HEK293 (cell line): ENCODE data around the gene PDZD4.
A peak's percentile ranks its signal among the peaks of the same experiment; 100 is the strongest.

Source experiments
- CTCF ChIA-PET: fragments of 350-600 bp; formaldehyde crosslinking; extraction: SDS; loops from one replicate; lab custom pipeline; 2021; ENCODE audit warnings: antibody characterized with exemption; lab: Yijun Ruan, JAX
- POLR2A ChIA-PET: fragments of 300-600 bp; formaldehyde crosslinking; extraction: SDS; loops from one replicate; lab custom pipeline; 2020; ENCODE audit warnings: antibody characterized with exemption, inconsistent platforms; lab: Yijun Ruan, JAX
- H3K27ac ChIP-seq: fragments of 200-500 bp; sonication (Bioruptor generic); 2 replicates; pipeline ENCODE4 v1.5.1; 2014; ENCODE audit warnings: low read depth, low read length, control low read depth, inconsistent platforms; ENCODE audit errors: extremely low read depth
- H3K36me3 ChIP-seq, 2 experiments: fragments of 200-500 bp in 1 of 2; sonication (Bioruptor generic) in 1 of 2; 1 replicate in 1 of 2; 2 replicates in 1 of 2; pipeline ENCODE4 v1.5.1; 2014 to 2017; ENCODE audit warnings: inconsistent platforms in 2 of 2, low read length in 2 of 2; ENCODE audit not compliant: control insufficient read depth in 2 of 2, insufficient read depth in 1 of 2
- H3K4me1 ChIP-seq: fragments of 200-500 bp; sonication (Bioruptor generic); 2 replicates; pipeline ENCODE4 v1.5.1; 2014; ENCODE audit warnings: mild to moderate bottlenecking, low read length, inconsistent platforms; ENCODE audit not compliant: control insufficient read depth, insufficient read depth
- H3K4me3 ChIP-seq: 2 replicates; pipeline ENCODE4 v1.5.1; 2011; ENCODE audit warnings: low read depth, mild to moderate bottlenecking, control low read depth, low read length, moderate library complexity
- H3K9me3 ChIP-seq: fragments of 200-500 bp; sonication (Bioruptor generic); 2 replicates; pipeline ENCODE4 v1.5.1; 2014; ENCODE audit warnings: low read depth, low read length, inconsistent platforms; ENCODE audit not compliant: control insufficient read depth, insufficient read depth
- GLIS1 ChIP-seq: fragments of 450-650 bp; formaldehyde crosslinking; IDR thresholded peaks from 2 replicates; pipeline ENCODE4 v1.5.1; 2016; ENCODE audit warnings: missing biosample characterization, missing genetic modification characterization
- KLF8 ChIP-seq: fragments of 450-650 bp; formaldehyde crosslinking; IDR thresholded peaks from 2 replicates; pipeline ENCODE4 v1.5.1; 2016; ENCODE audit warnings: missing biosample characterization, missing genetic modification characterization
- OSR2 ChIP-seq: fragments of 450-650 bp; formaldehyde crosslinking; IDR thresholded peaks from 2 replicates; pipeline ENCODE4 v1.5.1; 2016; ENCODE audit warnings: missing biosample characterization, missing genetic modification characterization
- PATZ1 ChIP-seq: fragments of 450-650 bp; formaldehyde crosslinking; IDR thresholded peaks from 2 replicates; pipeline ENCODE4 v1.5.1; 2016; ENCODE audit warnings: missing biosample characterization, missing genetic modification characterization
- PRDM1 ChIP-seq: fragments of 450-650 bp; formaldehyde crosslinking; IDR thresholded peaks from 2 replicates; pipeline ENCODE4; 2016; ENCODE audit warnings: missing biosample characterization, missing genetic modification characterization
- PRDM10 ChIP-seq: fragments of 450-650 bp; formaldehyde crosslinking; IDR thresholded peaks from 2 replicates; pipeline ENCODE4 v1.5.1; 2016; ENCODE audit warnings: missing biosample characterization, missing genetic modification characterization
- PRDM6 ChIP-seq: fragments of 450-650 bp; formaldehyde crosslinking; IDR thresholded peaks from 2 replicates; pipeline ENCODE4 v1.5.1; 2017; ENCODE audit warnings: missing biosample characterization, missing genetic modification characterization
- SALL2 ChIP-seq: fragments of 450-650 bp; formaldehyde crosslinking; IDR thresholded peaks from 2 replicates; pipeline ENCODE4 v1.5.0; 2017; ENCODE audit warnings: missing biosample characterization, mild to moderate bottlenecking, missing genetic modification characterization, borderline replicate concordance
- SP7 ChIP-seq: fragments of 450-650 bp; formaldehyde crosslinking; IDR thresholded peaks from 2 replicates; pipeline ENCODE4 v1.5.1; 2016; ENCODE audit warnings: missing biosample characterization, missing genetic modification characterization
- ZBTB8A ChIP-seq: fragments of 450-650 bp; formaldehyde crosslinking; IDR thresholded peaks from 2 replicates; pipeline ENCODE4 v1.5.1; 2016; ENCODE audit warnings: missing biosample characterization, missing genetic modification characterization
- ZNF138 ChIP-seq: fragments of 450-650 bp; formaldehyde crosslinking; IDR thresholded peaks from 2 replicates; pipeline ENCODE4 v1.5.1; 2016; ENCODE audit warnings: missing biosample characterization, missing genetic modification characterization, borderline replicate concordance
- ZNF155 ChIP-seq: fragments of 450-650 bp; formaldehyde crosslinking; IDR thresholded peaks from 2 replicates; pipeline ENCODE4 v1.5.1; 2016; ENCODE audit warnings: missing biosample characterization, missing genetic modification characterization
- ZNF37A ChIP-seq: fragments of 450-650 bp; IDR thresholded peaks from 2 replicates; pipeline ENCODE4 v1.5.1; 2018; ENCODE audit warnings: missing biosample characterization, missing genetic modification characterization
- ZNF391 ChIP-seq: fragments of 450-650 bp; formaldehyde crosslinking; IDR thresholded peaks from 2 replicates; pipeline ENCODE4 v1.5.1; 2016; ENCODE audit warnings: low read depth, missing biosample characterization, missing genetic modification characterization, borderline replicate concordance
- ZNF626 ChIP-seq: fragments of 450-650 bp; sonication (Bioruptor Pico); formaldehyde crosslinking; IDR thresholded peaks from 2 replicates; pipeline ENCODE4 v1.5.1; 2018; ENCODE audit warnings: missing biosample characterization, missing genetic modification characterization, inconsistent platforms
- ZNF629 ChIP-seq: fragments of 450-650 bp; formaldehyde crosslinking; IDR thresholded peaks from 2 replicates; pipeline ENCODE4 v1.5.1; 2017; ENCODE audit warnings: missing biosample characterization, missing genetic modification characterization
- TF ChIP-seq, protein P1 (sequence below): fragments of 450-650 bp; formaldehyde crosslinking; IDR thresholded peaks from 2 replicates; pipeline ENCODE4 v1.5.1; 2016; ENCODE audit warnings: missing biosample characterization, missing genetic modification characterization
- TF ChIP-seq, protein P2 (sequence below): fragments of 450-650 bp; formaldehyde crosslinking; IDR thresholded peaks from 2 replicates; pipeline ENCODE4 v1.5.1; 2016; ENCODE audit warnings: missing biosample characterization, missing genetic modification characterization

The PDZD4 gene

GRCh38 chrX:153776120-153776599 lies 54.2 kb downstream of the PDZD4 start:
- CTCF ChIA-PET, result no interaction called here
- H3K4me3 ChIP-seq, result no peak overlapping the region
- no peaks in the 10 kb centered on the region for H3K4me1 ChIP-seq
- TF ChIP-seq ZNF138 (tag by site-specific recombination) (no peak), ZNF155 (tag by site-specific recombination) (no peak), SALL2 (no peak), OSR2 (tag by site-specific recombination) (no peak)
- TF ChIP-seq, protein P1, sequence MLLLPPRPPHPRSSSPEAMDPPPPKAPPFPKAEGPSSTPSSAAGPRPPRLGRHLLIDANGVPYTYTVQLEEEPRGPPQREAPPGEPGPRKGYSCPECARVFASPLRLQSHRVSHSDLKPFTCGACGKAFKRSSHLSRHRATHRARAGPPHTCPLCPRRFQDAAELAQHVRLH (tag by site-specific recombination), result no peak
- H3K9me3 ChIP-seq, result no peaks in the 10 kb centered on the region
- POLR2A ChIA-PET, result no interaction called here
- H3K36me3 ChIP-seq, result no peaks in the 10 kb centered on the region
- no peak overlapping the region for H3K27ac ChIP-seq

GRCh38 chrX:153775293-153776119 lies 54.8 kb downstream of the PDZD4 start:
- POLR2A ChIA-PET, result no interaction called here

DNA sequence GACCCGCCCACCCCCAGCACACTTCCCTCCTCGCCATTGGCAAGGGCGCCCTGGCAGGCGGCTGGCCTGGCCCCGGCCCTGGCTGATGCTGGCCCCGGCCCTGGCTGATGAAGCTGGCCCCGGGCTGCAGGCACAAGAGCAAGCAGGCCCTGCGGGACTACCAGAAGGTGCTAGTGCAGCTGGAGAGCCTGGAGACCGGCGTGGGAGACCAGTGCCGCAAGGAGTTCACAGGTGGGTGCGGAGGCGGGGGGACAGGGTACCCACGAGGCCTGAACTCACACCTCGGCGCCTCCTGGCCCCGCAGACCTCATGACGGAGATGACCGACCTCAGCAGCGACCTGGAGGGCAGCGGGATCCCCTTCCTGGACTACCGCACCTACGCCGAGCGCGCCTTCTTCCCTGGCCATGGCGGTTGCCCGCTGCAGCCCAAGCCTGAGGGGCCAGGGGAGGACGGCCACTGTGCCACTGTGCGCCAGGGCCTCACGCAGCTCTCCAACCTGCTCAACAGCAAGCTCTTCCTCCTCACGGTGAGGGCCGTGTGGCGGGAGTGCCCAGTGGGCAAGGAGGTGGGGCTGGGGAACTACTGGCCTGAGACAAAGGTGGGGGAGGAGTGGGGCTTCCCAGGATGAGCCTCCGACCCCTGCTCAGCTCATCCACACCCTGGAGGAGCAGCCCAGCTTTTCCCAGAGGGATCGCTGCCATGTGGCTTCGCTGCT lies 55.6 kb downstream of the PDZD4 start:
- H3K27ac ChIP-seq, result no peak overlapping the region
- ChIA-PET CTCF (interaction anchor here (0.6 to 0.8 kb wide), 2 partner anchors 13 to 172 kb away, joined by 3 read pairs; no protein-coding TSS in a partner anchor), POLR2A (no interaction called here)
- H3K4me3 ChIP-seq, result no peak overlapping the region
- H3K36me3 ChIP-seq, result no peaks in the 10 kb centered on the region
- H3K4me1 ChIP-seq, result no peaks in the 10 kb centered on the region
- no peaks in the 10 kb centered on the region for H3K9me3 ChIP-seq
- TF ChIP-seq ZNF37A (tag by site-specific recombination), result no peak
- TF ChIP-seq PATZ1 (tag by site-specific recombination), result no peak
- no peak for TF ChIP-seq PRDM1
- TF ChIP-seq ZNF626 (tag by site-specific recombination), result no peak
- TF ChIP-seq, protein P2, sequence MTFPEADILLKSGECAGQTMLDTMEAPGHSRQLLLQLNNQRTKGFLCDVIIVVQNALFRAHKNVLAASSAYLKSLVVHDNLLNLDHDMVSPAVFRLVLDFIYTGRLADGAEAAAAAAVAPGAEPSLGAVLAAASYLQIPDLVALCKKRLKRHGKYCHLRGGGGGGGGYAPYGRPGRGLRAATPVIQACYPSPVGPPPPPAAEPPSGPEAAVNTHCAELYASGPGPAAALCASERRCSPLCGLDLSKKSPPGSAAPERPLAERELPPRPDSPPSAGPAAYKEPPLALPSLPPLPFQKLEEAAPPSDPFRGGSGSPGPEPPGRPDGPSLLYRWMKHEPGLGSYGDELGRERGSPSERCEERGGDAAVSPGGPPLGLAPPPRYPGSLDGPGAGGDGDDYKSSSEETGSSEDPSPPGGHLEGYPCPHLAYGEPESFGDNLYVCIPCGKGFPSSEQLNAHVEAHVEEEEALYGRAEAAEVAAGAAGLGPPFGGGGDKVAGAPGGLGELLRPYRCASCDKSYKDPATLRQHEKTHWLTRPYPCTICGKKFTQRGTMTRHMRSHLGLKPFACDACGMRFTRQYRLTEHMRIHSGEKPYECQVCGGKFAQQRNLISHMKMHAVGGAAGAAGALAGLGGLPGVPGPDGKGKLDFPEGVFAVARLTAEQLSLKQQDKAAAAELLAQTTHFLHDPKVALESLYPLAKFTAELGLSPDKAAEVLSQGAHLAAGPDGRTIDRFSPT (tag by site-specific recombination), result no peak
- TF ChIP-seq PRDM6, result no peak
- TF ChIP-seq ZBTB8A, result no peak
- TF ChIP-seq ZNF391 (tag by site-specific recombination), result no peak
- TF ChIP-seq SP7 (tag by site-specific recombination), result no peak
- TF ChIP-seq ZNF629 (tag by site-specific recombination), result no peak
- no peak for TF ChIP-seq PRDM10 (tag by site-specific recombination)

More at GRCh38 chrX:153775293-153776119, 54.8 kb downstream of the PDZD4 start:
- CTCF ChIA-PET, result no interaction called here
- no peaks in the 10 kb centered on the region for H3K9me3 ChIP-seq
- no peak for TF ChIP-seq GLIS1 (tag by site-specific recombination)
- TF ChIP-seq PRDM1, result no peak
- peak; percentile 8; the same call in 1 of the 2 replicates for TF ChIP-seq KLF8
- TF ChIP-seq, all 188 proteins: peak for 1
- Histone ChIP-seq H3K36me3 (no peaks in the 10 kb centered on the region), H3K4me1 (no peaks in the 10 kb centered on the region), H3K4me3 (no peak overlapping the region), H3K27ac (no peak overlapping the region)
